H1 (cell line): ENCODE results near the gene STK33. TPM values are rescaled to one million over a fixed set of nuclear protein-coding genes. Genes with fewer than 3 reads are reported as not detected.

ENCODE experiments used
- CTCF ChIA-PET: fragments of 300-600 bp; sonication (Branson Sonifier 250); formaldehyde crosslinking; loops from one replicate; lab custom pipeline; 2021; ENCODE audit not compliant: partially characterized antibody; lab: Charles Lee
- POLR2A ChIA-PET: fragments of 300-600 bp; sonication (Branson Sonifier 250); formaldehyde crosslinking; loops from one replicate; lab custom pipeline; 2021; ENCODE audit warnings: inconsistent platforms; ENCODE audit not compliant: partially characterized antibody; lab: Charles Lee
- DNase-seq, 2 experiments: peaks; one replicate each; pipeline versions ENCODE4 v3.0.0 to v3.0.0-alpha.2; 2010 to 2022; ENCODE audit warnings: low spot score in 2 of 2, low read depth in 1 of 2, mixed read lengths in 1 of 2
- FAIRE-seq: peaks from 2 replicates; lab custom pipeline; 2011; peaks lifted over from hg19 to GRCh38; lab: Jason Lieb, UNC
- H2AFZ ChIP-seq: 2 replicates; pipeline ENCODE4 v1.8.1; 2012; ENCODE audit warnings: low read length, inconsistent platforms
- H2AK5ac ChIP-seq: 2 replicates; pipeline ENCODE4 v1.6.1; 2013; ENCODE audit warnings: low read depth, low read length
- H2BK120ac ChIP-seq: replicated peaks from 2 replicates; pipeline ENCODE3; 2013; ENCODE audit warnings: low read depth, low read length, inconsistent platforms
- H2BK12ac ChIP-seq: 2 replicates; pipeline ENCODE4 v1.6.1; 2013; ENCODE audit warnings: low read depth, low read length
- H2BK15ac ChIP-seq: 2 replicates; pipeline ENCODE4 v1.6.1; 2013; ENCODE audit warnings: low read length
- H2BK20ac ChIP-seq: 2 replicates; pipeline ENCODE4 v1.6.1; 2013; ENCODE audit warnings: low read length
- H2BK5ac ChIP-seq: 2 replicates; pipeline ENCODE4 v1.6.1; 2013; ENCODE audit warnings: low read depth, low read length
- H3K14ac ChIP-seq: 2 replicates; pipeline ENCODE4 v1.6.1; 2013; ENCODE audit warnings: inconsistent platforms; ENCODE audit not compliant: insufficient read length
- H3K18ac ChIP-seq: 2 replicates; pipeline ENCODE4 v1.6.1; 2013; ENCODE audit warnings: low read length; ENCODE audit errors: extremely low read depth
- H3K23ac ChIP-seq: 2 replicates; pipeline ENCODE4 v1.6.1; 2013; ENCODE audit warnings: inconsistent platforms; ENCODE audit not compliant: insufficient read length
- H3K23me2 ChIP-seq: 2 replicates; pipeline ENCODE4 v1.6.1; 2013; ENCODE audit warnings: low read depth, low read length
- H3K27ac ChIP-seq: 2 replicates; pipeline ENCODE4 v1.6.1; 2011; ENCODE audit warnings: low read depth, low read length, inconsistent platforms
- H3K27me3 ChIP-seq, 4 experiments: replicated peaks in 1 of 4; 1 replicate in 1 of 4; 2 replicates in 3 of 4; pipeline versions ENCODE4 v1.6.1 to v1.8.1; 2011 to 2013; ENCODE audit warnings: low read length in 3 of 4, mild to moderate bottlenecking in 3 of 4, inconsistent platforms in 2 of 4, mixed read lengths in 2 of 4, moderate library complexity in 1 of 4; ENCODE audit not compliant: control insufficient read depth in 3 of 4, insufficient read depth in 3 of 4; ENCODE audit errors: extremely low read depth in 1 of 4
- H3K36me3 ChIP-seq, 4 experiments: 2 replicates each; pipeline versions ENCODE4 v1.6.1 to v1.8.1; 2011 to 2013; ENCODE audit warnings: mild to moderate bottlenecking in 4 of 4, low read length in 3 of 4, moderate library complexity in 2 of 4, control low read depth in 1 of 4, inconsistent platforms in 1 of 4; ENCODE audit not compliant: insufficient read depth in 4 of 4, control insufficient read depth in 2 of 4
- H3K4ac ChIP-seq: replicated peaks from 2 replicates; pipeline ENCODE3; 2013; ENCODE audit warnings: low read length, low read depth, mixed read lengths, inconsistent platforms; ENCODE audit not compliant: insufficient read length
- H3K4me1 ChIP-seq, 4 experiments: replicated peaks in 1 of 4; 1 replicate in 1 of 4; 2 replicates in 3 of 4; pipeline versions ENCODE4 v1.6.1 to v1.8.1; 2011 to 2013; ENCODE audit warnings: low read length in 3 of 4, inconsistent platforms in 2 of 4, mixed read lengths in 1 of 4; ENCODE audit not compliant: insufficient read depth in 4 of 4, control insufficient read depth in 3 of 4
- H3K4me2 ChIP-seq, 2 experiments: 2 replicates each; pipeline versions ENCODE4 v1.6.1 to v1.8.1; 2011 to 2013; ENCODE audit warnings: low read depth in 2 of 2, low read length in 2 of 2, control low read depth in 1 of 2, inconsistent platforms in 1 of 2, mild to moderate bottlenecking in 1 of 2; ENCODE audit not compliant: insufficient read depth in 1 of 2
- H3K4me3 ChIP-seq, 4 experiments: fragments of 200-600, 300-600 bp in 1 of 4; sonication (generic), shearing (Covaris generic), sonication (Bioruptor Twin) in 1 of 4; 2 replicates each; pipeline versions ENCODE4 v1.5.1 to v1.8.1; 2011 to 2016; ENCODE audit warnings: low read length in 4 of 4, low read depth in 3 of 4, control low read depth in 2 of 4, inconsistent platforms in 2 of 4, mild to moderate bottlenecking in 2 of 4, mixed read lengths in 1 of 4, moderate library complexity in 1 of 4; ENCODE audit not compliant: insufficient read depth in 2 of 4; ENCODE audit errors: extremely low read depth in 1 of 4
- H3K56ac ChIP-seq: replicated peaks from 2 replicates; pipeline ENCODE3; 2013; ENCODE audit warnings: low read depth, mild to moderate bottlenecking, mixed read lengths, low read length, inconsistent platforms; ENCODE audit not compliant: insufficient read length
- H3K79me1 ChIP-seq: 2 replicates; pipeline ENCODE4 v1.6.1; 2013; ENCODE audit warnings: low read depth, low read length, control low read depth
- H3K79me2 ChIP-seq, 2 experiments: 2 replicates each; pipeline versions ENCODE4 v1.6.1 to v1.8.1; 2012 to 2013; ENCODE audit warnings: low read length in 2 of 2, mild to moderate bottlenecking in 2 of 2, inconsistent platforms in 1 of 2; ENCODE audit not compliant: insufficient read depth in 2 of 2, control insufficient read depth in 1 of 2
- H3K9ac ChIP-seq, 4 experiments: replicated peaks in 1 of 4; 1 replicate in 1 of 4; 2 replicates in 3 of 4; pipeline versions ENCODE4 v1.6.1 to v1.8.1; 2011 to 2013; ENCODE audit warnings: low read depth in 3 of 4, low read length in 3 of 4, control low read depth in 2 of 4, mild to moderate bottlenecking in 2 of 4, moderate library complexity in 2 of 4, inconsistent platforms in 1 of 4; ENCODE audit errors: extremely low read depth in 1 of 4
- H3K9me3 ChIP-seq, 2 experiments: 2 replicates each; pipeline versions ENCODE4 v1.6.1 to v1.8.1; 2012 to 2013; ENCODE audit warnings: mild to moderate bottlenecking in 2 of 2, moderate library complexity in 2 of 2, control low read depth in 1 of 2, inconsistent platforms in 1 of 2, low read depth in 1 of 2, low read length in 1 of 2, mixed read lengths in 1 of 2; ENCODE audit not compliant: insufficient read depth in 2 of 2
- H4K20me1 ChIP-seq, 2 experiments: replicated peaks in 1 of 2; 2 replicates each; pipeline versions ENCODE3 to v1.8.1; 2011 to 2013; ENCODE audit warnings: inconsistent platforms in 2 of 2, low read length in 2 of 2, mild to moderate bottlenecking in 1 of 2; ENCODE audit not compliant: insufficient read depth in 2 of 2, control insufficient read depth in 1 of 2
- H4K5ac ChIP-seq: 2 replicates; pipeline ENCODE4 v1.6.1; 2013; ENCODE audit warnings: low read length, low read depth, mixed read lengths, inconsistent platforms; ENCODE audit not compliant: insufficient read length
- H4K8ac ChIP-seq: 2 replicates; pipeline ENCODE4 v1.8.0; 2013; ENCODE audit warnings: mild to moderate bottlenecking, moderate library complexity, low read length, inconsistent platforms; ENCODE audit not compliant: insufficient read depth; ENCODE audit errors: extremely low read depth
- H4K91ac ChIP-seq: replicated peaks from 2 replicates; pipeline ENCODE3; 2013; ENCODE audit warnings: low read length, mixed read lengths, inconsistent platforms; ENCODE audit not compliant: insufficient read length
- BACH1 ChIP-seq: IDR thresholded peaks from 2 replicates; pipeline ENCODE4 v1.6.1; 2012; ENCODE audit warnings: low read length, improper control_type of control experiment
- CBX5 ChIP-seq: fragments of 300-800, 300-1000 bp; sonication (generic); IDR thresholded peaks from 2 replicates; pipeline ENCODE4 v1.7.1; 2016; ENCODE audit warnings: antibody characterized with exemption, low read length, low read depth
- CEBPB ChIP-seq: IDR thresholded peaks from 2 replicates; pipeline ENCODE4 v1.6.1; 2012; ENCODE audit warnings: low read depth, low read length
- E2F6 ChIP-seq: IDR thresholded peaks from 2 replicates; pipeline ENCODE4 v1.6.1; 2012; ENCODE audit warnings: inconsistent platforms
- EP300 ChIP-seq, 2 experiments: IDR thresholded peaks; 1 replicate in 1 of 2; 2 replicates in 1 of 2; pipeline ENCODE4 v1.6.1; 2011 to 2012; ENCODE audit warnings: low read depth in 2 of 2, low read length in 2 of 2, mild to moderate bottlenecking in 2 of 2, borderline replicate concordance in 1 of 2, inconsistent platforms in 1 of 2, moderate library complexity in 1 of 2
- KDM4A ChIP-seq: IDR thresholded peaks from one replicate; pipeline ENCODE4 v1.7.1; 2012; ENCODE audit warnings: low read depth, mild to moderate bottlenecking, moderate library complexity, low read length, inconsistent platforms; ENCODE audit not compliant: severe bottlenecking
- KDM5A ChIP-seq: fragments of 200-600 bp; IDR thresholded peaks from 2 replicates; pipeline ENCODE4 v1.7.1; 2012; ENCODE audit warnings: mild to moderate bottlenecking, low read length, inconsistent platforms, mixed read lengths
- NANOG ChIP-seq: IDR thresholded peaks from 2 replicates; pipeline ENCODE4 v1.6.1; 2011; ENCODE audit warnings: low read length, low read depth, mild to moderate bottlenecking, inconsistent platforms; ENCODE audit not compliant: insufficient read depth, poor library complexity, severe bottlenecking
- RNF2 ChIP-seq: fragments of 200-900, 300-1000 bp; sonication (generic); IDR thresholded peaks from 2 replicates; pipeline ENCODE4 v1.7.1; 2016; ENCODE audit warnings: borderline replicate concordance, low read depth, mild to moderate bottlenecking, antibody characterized with exemption, low read length; ENCODE audit not compliant: poor library complexity, severe bottlenecking; ENCODE audit errors: missing control alignments
- WGBS, 2 experiments: shearing (Covaris generic) in 1 of 2; methylation state at CpG; one replicate each; pipeline versions ENCODE4 v1.1.6 to v1.1.7; 2013 to 2015; ENCODE audit warnings: low lambda C conversion rate in 2 of 2, mixed read lengths in 2 of 2, inconsistent platforms in 1 of 2, low coverage in 1 of 2, missing lambda C conversion rate in 1 of 2; ENCODE audit not compliant: insufficient replicate concordance in 2 of 2, insufficient coverage in 1 of 2, insufficient read length in 1 of 2; ENCODE audit errors: extremely low coverage in 1 of 2, missing lambda C conversion rate in 1 of 2; 5-methylcytosine and 5-hydroxymethylcytosine counted together
- polyA plus RNA-seq, 7 experiments: library from polyadenylated mRNA; depleted of rRNA in 3 of 7; stranded (reverse) in 5 of 7; unstranded in 2 of 7; fragments of >200 nt in 5 of 7; fragments of 200-250 nt in 2 of 7; gene quantifications; 1 replicate in 5 of 7; 2 replicates in 1 of 7; 4 replicates in 1 of 7; pipeline versions ENCODE4 v1.2.1 to v1.2.3, GENCODE V29; 2011 to 2013; ENCODE audit warnings: missing spikeins in 2 of 7, mixed read lengths in 2 of 7
- total RNA-seq: library from RNA; stranded (reverse); fragmentation: NEBNext Ultra II Directional; extraction: Animal tissue kit (Norgen Biotek cat#: 25700); gene quantifications from 2 replicates; pipeline ENCODE4 v1.2.1, GENCODE V29; 2021
- TF ChIP-seq, protein P1 (sequence below), 3 experiments: IDR thresholded peaks; 1 replicate in 2 of 3; 2 replicates in 1 of 3; pipeline versions ENCODE4 v1.5.1 to v1.6.1; 2011; ENCODE audit warnings: low read length in 3 of 3, mild to moderate bottlenecking in 3 of 3, inconsistent platforms in 2 of 3, low read depth in 1 of 3, moderate library complexity in 1 of 3; ENCODE audit not compliant: insufficient read depth in 1 of 3; ENCODE audit errors: control extremely low read depth in 1 of 3

Gene STK33
- total and polyA plus RNA-seq, 2 of the 8 experiments (the other 6 are each of a cell fraction or from before 2014, with no cell fraction given), result 8.8 to 25.1 TPM

- H2BK20ac ChIP-seq, result no peak overlapping the region
- WGBS, 2 experiments, result 86% methylated on average over 2 of the region's 2 CpGs; no CpG with 5 or more reads in 1 of the 2 experiments
- H3K79me1 ChIP-seq, result 0 out of 2 replicates have a peak, but pooled peaks cover 2% of the 10 kb centered on the region
- no peak overlapping the region for H3K56ac ChIP-seq
- H4K8ac ChIP-seq, result no peak overlapping the region
- no peak for FAIRE-seq
- H2AK5ac ChIP-seq, result no peak overlapping the region
- peaks cover 0 to 6% (median 0%) of the 10 kb centered on the region in 4 experiments; a peak in 2 of 7 replicates for H3K4me1 ChIP-seq
- no peak overlapping the region for H2BK15ac ChIP-seq
- H3K4me3 ChIP-seq, result no peak overlapping the region
- no peak for DNase-seq
- no peaks in the 10 kb centered on the region for H3K9me3 ChIP-seq
- H3K4ac ChIP-seq, result no peak overlapping the region
- H2AFZ ChIP-seq, result no peak overlapping the region
- H3K27me3 ChIP-seq, result no peaks in the 10 kb centered on the region
- ChIA-PET POLR2A (no interaction called here), CTCF (no interaction called here)
- no peak overlapping the region for H3K18ac ChIP-seq
- peaks cover 0 to 3% of the 10 kb centered on the region in 2 experiments for H4K20me1 ChIP-seq
- no peak overlapping the region for H4K91ac ChIP-seq
- no peak overlapping the region for H3K27ac ChIP-seq
- no peaks in the 10 kb centered on the region for H3K36me3 ChIP-seq
- no peak overlapping the region for H2BK5ac ChIP-seq
- H3K4me2 ChIP-seq, result no peak overlapping the region
- H2BK120ac ChIP-seq, result no peak overlapping the region
- H3K23ac ChIP-seq, result no peak overlapping the region
- H3K23me2 ChIP-seq, result no peaks in the 10 kb centered on the region; the same call in 1 of the 2 replicates
- H2BK12ac ChIP-seq, result no peak overlapping the region
- H3K9ac ChIP-seq, result no peak overlapping the region
- H4K5ac ChIP-seq, result no peak overlapping the region
- H3K79me2 ChIP-seq, result no peaks in the 10 kb centered on the region
- H3K14ac ChIP-seq, result no peak overlapping the region
- TF ChIP-seq RNF2 (no peak), EP300 (IDR thresholded peaks at IDR 0.05; ENCODE audit: borderline replicate concordance in 1 of 2, low read depth in 2 of 2, low read length in 2 of 2) (no peak), E2F6 (no peak), KDM4A (no peak), KDM5A (no peak), CBX5 (no peak), CEBPB (no peak), BACH1 (no peak), NANOG (no peak)
- TF ChIP-seq, protein P1, sequence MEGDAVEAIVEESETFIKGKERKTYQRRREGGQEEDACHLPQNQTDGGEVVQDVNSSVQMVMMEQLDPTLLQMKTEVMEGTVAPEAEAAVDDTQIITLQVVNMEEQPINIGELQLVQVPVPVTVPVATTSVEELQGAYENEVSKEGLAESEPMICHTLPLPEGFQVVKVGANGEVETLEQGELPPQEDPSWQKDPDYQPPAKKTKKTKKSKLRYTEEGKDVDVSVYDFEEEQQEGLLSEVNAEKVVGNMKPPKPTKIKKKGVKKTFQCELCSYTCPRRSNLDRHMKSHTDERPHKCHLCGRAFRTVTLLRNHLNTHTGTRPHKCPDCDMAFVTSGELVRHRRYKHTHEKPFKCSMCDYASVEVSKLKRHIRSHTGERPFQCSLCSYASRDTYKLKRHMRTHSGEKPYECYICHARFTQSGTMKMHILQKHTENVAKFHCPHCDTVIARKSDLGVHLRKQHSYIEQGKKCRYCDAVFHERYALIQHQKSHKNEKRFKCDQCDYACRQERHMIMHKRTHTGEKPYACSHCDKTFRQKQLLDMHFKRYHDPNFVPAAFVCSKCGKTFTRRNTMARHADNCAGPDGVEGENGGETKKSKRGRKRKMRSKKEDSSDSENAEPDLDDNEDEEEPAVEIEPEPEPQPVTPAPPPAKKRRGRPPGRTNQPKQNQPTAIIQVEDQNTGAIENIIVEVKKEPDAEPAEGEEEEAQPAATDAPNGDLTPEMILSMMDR (IDR thresholded peaks at IDR 0.05; ENCODE audit: control extremely low read depth in 1 of 3, insufficient read depth in 1 of 3, low read depth in 1 of 3, low read length in 3 of 3), result no peak
Measured at GRCh38 chr11:8532475-8532874, 61.6 kb downstream of the STK33 start.
